Stimulated activated CD8-positive, alpha-beta memory T cell treated with anti-CD3 and anti-CD28 coated beads, Interleukin-15, amount 100 ng/mL, for 4 hours (primary cell): ENCODE data around the gene SYNDIG1.
"Not testable (repeated sequence)": the region's sequence is repeated elsewhere in the genome, so short reads cannot be mapped to it uniquely, and the experiment has no call there.

ENCODE experiments used
- DNase-seq, 2 donors: peaks; one replicate each; pipeline ENCODE4 v3.0.0-alpha.2; 2020; ENCODE audit warnings: low read depth in 2 of 2

The SYNDIG1 gene

DNA sequence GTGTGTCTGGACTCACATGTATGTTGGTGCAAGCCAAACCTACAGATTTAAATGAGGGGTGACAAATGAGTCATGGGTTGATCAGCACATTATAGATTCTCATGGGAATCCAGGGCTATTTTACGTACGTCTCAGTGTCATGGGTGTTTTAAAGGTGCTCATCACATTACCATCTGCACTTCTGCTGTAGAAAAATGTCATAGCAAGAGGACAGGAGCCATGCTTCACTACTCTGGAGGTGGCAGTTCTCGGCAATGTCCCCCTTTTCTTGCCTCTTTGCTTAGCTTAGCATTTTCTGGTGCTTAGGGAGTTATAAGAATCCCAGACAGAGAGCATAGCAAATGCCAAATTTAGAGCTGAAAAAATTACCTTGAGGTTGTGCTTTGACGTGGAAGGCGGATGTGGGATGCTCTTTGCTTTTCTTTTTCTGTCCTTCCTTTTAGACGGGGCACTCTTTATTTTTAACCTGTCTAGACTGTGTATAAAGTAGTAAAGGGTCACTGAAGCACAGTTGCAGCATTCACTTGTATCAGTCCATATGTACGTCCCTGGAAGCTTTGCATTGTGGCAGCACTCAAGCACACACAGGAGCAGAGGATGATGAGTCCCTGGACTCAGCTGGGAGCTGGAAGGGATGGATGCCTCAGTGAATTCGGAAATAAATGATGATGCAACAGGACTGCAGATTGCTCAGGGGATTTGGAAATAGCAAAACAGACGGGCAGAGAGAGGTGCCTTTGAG, 139.7 kb downstream of the SYNDIG1 start:
- no peak for DNase-seq

- no peak for DNase-seq
Measured at GRCh38 chr20:24609757-24610156, 140.3 kb downstream of the SYNDIG1 start.

- no peak for DNase-seq
Measured at GRCh38 chr20:24610341-24611115, 141.1 kb downstream of the SYNDIG1 start.

DNA sequence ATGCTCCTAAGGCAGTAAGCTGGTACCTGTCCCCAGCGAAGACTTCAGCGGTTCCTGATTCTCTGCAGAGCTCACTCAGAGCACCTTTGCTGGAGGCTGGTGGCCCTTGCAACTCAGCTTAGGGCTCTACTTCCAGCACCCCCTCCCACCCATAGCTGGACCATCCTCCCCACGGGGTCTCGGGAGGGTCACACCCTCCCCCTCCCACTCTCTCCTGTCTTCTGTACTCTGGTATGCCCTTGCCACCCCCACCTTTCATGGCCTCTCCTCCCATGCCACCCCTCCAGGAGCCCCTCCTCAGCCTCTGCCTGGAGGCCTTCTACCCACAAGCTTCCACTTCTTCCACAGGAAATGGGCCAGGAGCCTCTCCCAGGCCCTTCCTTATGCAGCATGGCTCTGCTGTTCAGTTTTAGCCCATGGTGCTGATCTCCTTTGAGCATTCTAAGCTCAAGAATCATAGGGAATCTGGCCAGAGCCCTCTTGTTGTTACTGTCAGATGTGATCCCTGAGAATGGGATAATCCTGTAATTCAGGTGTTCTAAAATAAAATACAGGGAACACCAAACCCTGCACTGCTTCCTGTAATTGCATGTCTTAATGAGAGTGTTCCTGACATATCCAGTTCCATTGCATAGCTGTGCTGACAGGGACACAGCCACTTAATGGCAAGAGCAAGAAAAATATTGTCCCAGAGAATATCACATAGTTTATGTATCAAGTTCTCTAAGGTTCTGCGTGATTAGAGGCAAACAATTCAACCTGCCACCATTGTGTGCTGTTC, 142.1 kb downstream of the SYNDIG1 start:
- no peak for DNase-seq

DNA sequence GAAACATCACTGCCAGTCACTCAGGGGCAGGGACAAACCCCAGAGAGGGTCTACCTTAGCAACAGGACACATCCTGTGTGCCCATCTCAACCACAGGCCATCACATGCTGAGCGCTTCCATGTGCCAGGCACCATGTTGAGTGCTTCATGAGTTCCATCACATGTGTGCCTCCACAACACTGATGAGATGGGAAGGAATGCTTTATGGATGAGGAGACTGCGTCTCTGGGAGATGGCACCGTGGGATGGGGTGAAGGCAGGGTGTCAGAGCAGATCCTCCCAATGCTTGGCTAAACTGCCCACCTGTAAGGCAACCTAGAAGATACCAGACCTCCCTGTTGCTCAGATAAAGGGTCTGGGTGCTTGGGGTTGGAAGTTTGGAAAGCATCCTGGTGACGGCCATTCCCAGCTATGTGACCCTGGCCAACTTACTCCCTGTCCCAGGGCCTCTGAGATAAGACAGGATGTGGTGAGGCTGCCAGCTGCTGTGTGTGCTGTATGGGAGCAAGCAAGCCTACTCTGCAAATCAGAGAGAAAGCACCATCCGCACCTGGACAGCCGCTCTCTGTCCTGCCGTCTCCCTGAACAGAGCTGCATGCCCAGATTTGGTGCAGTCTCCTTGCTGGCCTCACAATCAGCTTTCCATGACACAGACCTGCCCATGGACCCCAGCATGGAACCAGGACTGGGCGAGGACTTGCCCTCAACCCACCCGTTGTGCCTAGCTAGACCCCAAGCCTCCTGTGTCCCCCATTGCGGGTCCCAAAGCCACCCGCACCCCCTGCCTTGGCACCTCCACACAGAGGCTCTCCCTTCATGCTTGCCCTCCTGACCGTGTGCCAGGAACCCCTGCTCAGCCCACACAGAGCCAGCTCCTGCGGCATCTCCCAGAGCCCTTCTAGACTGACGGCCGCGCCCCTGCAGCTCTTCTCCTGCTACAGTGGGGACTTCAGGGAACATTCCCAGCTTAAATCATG, 143.7 kb downstream of the SYNDIG1 start:
- DNase-seq = no peak

- DNase-seq = no peak
Measured at GRCh38 chr20:24614341-24614740, 144.9 kb downstream of the SYNDIG1 start.

DNA sequence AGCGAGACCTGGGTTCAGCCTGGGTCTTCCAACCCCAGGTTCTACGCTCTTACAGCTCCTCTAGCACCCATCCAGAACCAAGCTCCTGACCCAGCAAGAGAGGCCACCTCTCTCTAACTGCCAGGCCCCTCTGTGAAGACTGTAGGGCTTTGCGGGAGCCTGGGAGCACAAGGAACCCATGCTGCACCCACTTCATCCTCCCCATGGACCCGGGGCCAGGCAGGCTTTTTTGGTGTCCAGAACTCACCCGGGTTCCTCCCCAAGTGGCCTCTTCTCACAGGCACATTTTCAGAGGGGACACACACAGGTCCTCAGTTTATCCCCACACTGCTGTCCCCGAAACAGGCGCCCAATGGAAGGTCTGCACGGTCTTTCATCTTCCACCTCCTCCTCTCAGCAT, 145.9 kb downstream of the SYNDIG1 start:
- DNase-seq = no peak

- no peak for DNase-seq
Measured at GRCh38 chr20:24616258-24617079, 147.0 kb downstream of the SYNDIG1 start.

DNA sequence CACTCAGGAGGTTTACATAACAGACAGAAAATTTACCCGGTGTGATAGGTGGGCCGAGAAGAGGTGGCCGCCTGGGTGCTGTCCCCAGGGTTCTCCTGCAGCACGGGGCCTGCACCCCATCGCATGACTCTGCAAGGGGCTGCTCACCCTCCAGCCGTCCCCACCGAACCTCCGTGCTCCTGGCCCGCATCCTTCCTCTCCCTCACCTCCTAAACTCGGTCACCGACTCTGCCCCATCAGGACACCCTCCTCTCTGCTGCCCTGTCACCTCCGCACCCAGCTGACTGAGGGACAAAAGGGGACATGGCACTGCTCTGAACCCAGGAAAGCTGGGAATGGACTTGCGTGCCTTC, 147.6 kb downstream of the SYNDIG1 start:
- no peak for DNase-seq

GRCh38 chr20:24617757-24618450, 148.5 kb downstream of the SYNDIG1 start:
- no peak for DNase-seq

DNA sequence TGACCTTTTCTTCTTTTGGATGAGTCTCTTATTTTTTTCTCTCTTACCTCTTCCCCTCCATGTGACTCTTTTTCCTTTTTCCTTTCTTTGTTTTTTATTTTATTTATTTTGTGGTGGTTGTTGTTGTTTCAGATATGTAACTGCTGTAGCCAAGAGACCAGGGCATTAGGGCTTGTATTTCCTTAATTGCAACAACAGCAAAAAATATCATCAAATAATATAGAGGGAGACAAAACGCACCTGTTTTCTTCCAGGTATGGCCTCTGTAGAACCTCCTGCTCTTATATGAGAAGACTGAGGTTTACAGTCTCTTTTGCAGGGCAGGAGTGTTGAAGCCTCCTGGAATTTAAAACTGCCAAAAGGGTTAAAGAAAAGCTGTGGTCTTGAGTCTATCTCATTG, 149.3 kb downstream of the SYNDIG1 start:
- DNase-seq = no peak

DNA sequence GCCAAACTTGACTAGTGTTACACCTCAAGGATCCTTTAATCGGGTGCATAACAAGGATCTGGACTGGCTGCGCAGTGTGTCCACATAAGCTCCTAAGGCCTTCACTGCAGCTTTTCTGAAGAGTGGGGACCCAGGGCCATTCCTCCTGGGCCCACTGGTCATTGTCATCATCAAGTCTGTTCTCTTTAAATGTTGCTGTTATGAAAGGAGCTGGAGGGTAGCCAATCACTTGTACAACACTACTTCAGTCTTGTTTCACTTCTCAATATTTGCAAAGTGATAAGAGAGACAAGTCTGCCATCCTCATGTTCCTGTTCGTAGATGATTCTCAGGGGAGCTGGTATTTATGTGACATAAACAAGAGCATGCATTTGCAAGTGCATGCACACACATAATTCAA, 149.8 kb downstream of the SYNDIG1 start:
- DNase-seq = no peak

DNA sequence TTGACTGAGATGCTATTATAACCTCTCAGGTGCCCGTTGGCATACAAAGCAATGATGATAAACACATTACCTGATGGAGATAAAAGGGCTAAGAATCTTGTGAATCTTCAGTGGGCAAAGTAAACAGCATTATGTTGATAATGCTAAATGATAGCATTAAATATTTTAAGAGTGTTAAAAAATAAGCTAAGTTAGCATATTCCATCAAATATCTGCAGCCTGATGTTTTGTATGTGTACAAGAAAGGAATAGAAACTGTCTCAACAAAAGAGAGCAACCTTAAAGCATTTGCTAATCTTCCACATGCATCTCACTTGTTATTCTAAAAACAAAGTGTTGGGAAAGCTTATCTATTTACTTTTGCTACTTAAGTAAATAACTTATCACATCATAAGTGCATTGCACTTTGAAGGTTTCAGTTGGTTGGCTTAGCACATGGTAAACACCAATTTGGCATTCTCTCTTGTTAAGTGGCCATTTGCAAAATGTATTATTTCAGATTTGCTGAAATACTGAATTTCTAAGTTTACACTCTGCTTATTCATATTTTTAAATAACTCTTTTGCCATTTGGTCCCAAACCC, 151.6 kb downstream of the SYNDIG1 start:
- no peak for DNase-seq

DNA sequence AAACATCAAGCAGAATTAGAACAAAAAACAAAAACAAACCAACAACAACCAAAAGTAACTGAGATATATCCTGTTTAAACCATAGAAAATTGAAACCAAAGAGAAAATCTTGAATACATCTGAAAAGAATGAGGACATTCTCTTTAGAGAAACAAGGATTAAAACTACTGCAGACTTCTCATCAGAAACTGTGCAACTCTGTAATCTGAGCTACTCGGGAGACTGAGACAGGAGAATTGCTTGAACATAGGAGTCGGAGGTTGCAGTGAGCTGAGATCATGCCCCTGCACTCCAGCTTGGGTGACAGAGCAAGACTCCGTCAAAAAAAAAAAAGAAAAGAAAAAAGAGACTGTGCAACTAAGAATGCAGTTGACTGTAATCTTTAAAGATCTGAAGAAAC, 153.4 kb downstream of the SYNDIG1 start:
- DNase-seq = no peak

GRCh38 chr20:24626141-24626540, 156.7 kb downstream of the SYNDIG1 start:
- DNase-seq = not testable (repeated sequence)

DNA sequence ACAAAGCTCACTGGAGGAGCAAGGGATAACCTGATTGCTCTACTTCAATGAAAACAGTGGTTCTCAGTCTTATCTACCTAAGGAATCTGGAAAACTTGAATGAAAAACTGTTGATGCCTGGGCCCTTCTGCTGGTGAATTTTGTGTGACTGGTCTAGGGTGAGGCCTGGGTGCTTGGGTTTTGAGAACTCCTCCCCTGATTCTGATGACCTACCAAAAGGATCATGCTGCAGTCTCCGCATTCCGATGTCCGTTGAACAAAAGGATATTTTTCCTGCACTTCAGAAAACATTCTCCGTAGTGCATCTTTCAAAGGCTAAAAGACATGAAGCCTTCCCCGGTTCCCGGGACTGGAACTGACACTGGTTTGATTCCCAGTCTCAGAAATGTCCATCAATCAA, 157.9 kb downstream of the SYNDIG1 start:
- no peak for DNase-seq

DNA sequence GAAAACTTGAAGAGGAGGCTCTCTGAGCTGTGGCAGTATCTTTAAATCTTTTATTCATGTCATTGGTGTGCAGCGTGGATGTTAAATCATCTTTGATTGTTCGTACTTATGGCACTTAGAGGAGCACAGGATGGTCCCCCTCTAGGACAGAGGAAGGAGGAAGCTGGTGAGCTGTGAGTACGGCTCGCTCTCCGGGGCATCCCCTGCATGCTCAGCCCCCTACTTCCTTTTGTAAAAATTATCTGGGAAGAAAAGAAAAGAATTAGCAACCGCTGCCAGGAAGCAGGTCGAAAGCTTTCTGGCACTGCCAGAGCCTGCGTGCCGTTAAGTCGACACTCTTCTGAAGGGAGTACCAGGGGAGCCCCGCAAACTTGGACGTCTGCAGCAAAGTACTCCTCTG, 158.5 kb downstream of the SYNDIG1 start:
- DNase-seq = no peak

DNA sequence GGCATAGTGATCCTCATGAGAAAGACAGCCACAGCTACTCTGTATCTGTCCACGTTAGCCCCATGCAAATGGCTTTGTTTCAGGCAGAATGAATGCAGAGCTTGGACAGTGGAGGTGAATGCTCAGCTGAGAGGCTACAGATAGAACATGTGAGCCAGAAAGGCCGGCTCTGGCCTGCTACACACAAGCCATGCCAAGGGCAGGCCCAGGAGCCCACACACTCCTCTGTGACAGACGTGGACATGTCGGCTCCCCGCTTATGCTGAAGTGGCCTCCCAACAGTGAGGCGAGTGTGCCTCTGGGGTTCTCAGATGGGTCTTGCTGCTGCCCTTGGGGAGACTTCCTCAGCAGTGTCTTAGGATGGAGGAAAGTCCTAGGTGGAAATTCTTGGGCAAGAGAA, 159.6 kb downstream of the SYNDIG1 start:
- DNase-seq = no peak

- no peak for DNase-seq
Measured at GRCh38 chr20:24629668-24630067, 160.2 kb downstream of the SYNDIG1 start.
